AG10803 (cell line): ENCODE data around the gene LGMN.

Source experiments
- DNase-seq: peaks from one replicate; pipeline ENCODE4 v3.0.0; 2010; ENCODE audit warnings: low read depth
- H3K4me3 ChIP-seq: 2 replicates; pipeline ENCODE4 v1.5.1; 2011; ENCODE audit warnings: mild to moderate bottlenecking, low read length, control low read depth
- CTCF ChIP-seq: conservative IDR thresholded peaks from 2 replicates; pipeline ENCODE4 v1.5.1; 2011; ENCODE audit warnings: mild to moderate bottlenecking, low read length, control low read depth, inconsistent platforms

Gene LGMN

GRCh38 chr14:92711976-92712653 lies 36.3 kb downstream of the LGMN start:
- no peak overlapping the region for H3K4me3 ChIP-seq
- TF ChIP-seq CTCF, result no peak
- peak; percentile 39 for DNase-seq

GRCh38 chr14:92710001-92710341 lies 38.5 kb downstream of the LGMN start:
- TF ChIP-seq CTCF, result no peak
- H3K4me3 ChIP-seq, result no peak overlapping the region
- DNase-seq, result no peak

GRCh38 chr14:92709340-92710000 lies 39.0 kb downstream of the LGMN start:
- H3K4me3 ChIP-seq, result no peak overlapping the region
- TF ChIP-seq CTCF, result no peak
- no peak for DNase-seq

DNA sequence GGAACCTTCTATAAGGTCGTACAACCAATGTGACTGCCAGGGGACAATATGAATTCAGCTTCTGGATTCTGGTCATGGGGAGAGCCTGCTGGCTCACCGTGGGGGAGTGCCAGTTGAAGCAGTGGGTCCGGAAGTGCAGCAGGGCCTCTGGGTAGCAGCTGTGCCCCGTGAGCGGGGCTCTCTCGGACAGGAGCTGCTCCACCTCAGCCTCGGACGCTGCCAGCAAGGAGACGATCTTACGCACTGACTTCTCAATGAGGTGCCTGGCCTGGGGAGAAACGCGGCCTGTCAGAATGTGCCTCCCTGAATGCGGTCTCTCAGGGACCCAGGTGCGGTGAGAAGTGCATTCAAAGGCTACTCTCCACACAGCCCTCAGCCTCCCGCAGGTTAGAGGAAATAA lies 42.0 kb downstream of the LGMN start:
- H3K4me3 ChIP-seq, result no peak overlapping the region
- DNase-seq, result no peak
- no peak for TF ChIP-seq CTCF

DNA sequence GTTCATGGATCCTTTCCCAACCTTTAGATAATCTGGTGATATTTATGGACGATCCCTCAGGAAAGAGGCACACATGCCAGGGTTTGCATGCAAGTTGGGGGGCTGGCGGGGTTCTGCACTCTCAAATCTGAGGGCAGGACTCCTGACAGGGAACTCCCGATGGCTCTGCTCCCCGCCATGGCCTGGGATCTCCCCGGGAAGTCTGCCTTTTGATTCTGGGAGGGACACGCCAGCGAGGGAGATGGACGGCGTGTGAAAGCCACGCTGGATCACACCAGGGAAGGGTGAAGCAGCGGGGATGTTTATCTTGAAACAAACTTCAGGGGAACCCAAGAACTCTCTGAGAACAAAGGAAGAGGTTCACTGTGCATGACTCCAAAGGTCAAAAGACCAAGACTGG lies 43.6 kb downstream of the LGMN start:
- DNase-seq, result no peak
- H3K4me3 ChIP-seq, result no peak overlapping the region
- TF ChIP-seq CTCF, result no peak

DNA sequence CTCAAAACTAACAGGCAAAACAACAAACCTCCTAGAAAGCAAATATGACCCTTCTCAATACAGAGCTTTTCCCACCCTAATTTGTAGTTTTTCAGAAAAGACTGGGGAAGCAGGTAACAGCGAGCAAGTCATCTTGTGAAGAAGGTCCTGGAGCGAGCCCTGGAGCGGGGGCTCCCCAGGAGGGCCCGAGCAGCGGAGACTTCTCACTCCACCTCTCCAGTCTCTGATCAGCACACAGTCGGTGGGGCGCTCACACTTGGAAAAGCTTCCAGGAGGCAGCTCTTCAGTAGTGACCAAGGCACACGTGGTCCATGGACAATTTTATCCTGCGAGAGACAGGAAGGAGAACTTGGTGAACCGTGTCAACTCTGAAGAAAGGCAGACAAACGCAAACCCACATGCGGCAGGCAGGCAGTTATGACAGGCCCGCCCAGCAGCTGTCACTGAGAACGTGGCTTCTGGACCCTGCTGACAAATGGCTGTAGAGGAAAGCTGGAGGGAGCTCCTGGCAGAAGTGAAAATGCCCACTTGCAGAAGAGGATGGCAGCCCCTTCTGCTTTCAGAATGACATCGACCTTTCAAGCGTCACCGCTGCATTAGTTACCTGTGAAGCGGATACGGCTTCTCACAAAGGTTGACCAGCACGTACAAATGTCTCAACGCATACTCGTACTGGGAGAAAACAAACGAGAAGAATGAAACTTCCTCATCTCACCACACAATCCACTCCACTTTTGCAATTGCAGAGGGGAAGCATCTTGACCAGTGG lies 44.2 kb downstream of the LGMN start:
- DNase-seq, result no peak
- no peak overlapping the region for H3K4me3 ChIP-seq
- no peak for TF ChIP-seq CTCF
